ENCODE results near the gene PRSS57.

Gene PRSS57

GRCh38 chr19:718991-719512, 23.8 kb upstream of the PRSS57 start:
- Histone ChIP-seq H3K79me2 (ENCODE audit: low read length) (no peaks in the 10 kb centered on the region), H3K36me3 (replicated peaks; ENCODE audit: low read depth, low read length) (no peaks in the 10 kb centered on the region), H3K4me1 (ENCODE audit: low read length) (peaks cover 35% of the 10 kb centered on the region), H3K4me2 (ENCODE audit: low read length) (peak overlapping the region; percentile 64), H4K20me1 (ENCODE audit: insufficient read depth, low read length) (no peaks in the 10 kb centered on the region), H3K27ac (ENCODE audit: low read length) (no peak overlapping the region), H3K9ac (ENCODE audit: low read length) (no peak overlapping the region), H3K27me3 (ENCODE audit: low read depth, low read length) (0 out of 2 replicates have a peak, but pooled peaks cover 7% of the 10 kb centered on the region), H3K9me3 (ENCODE audit: insufficient read depth, low read length) (no peaks in the 10 kb centered on the region), H3K4me3 (ENCODE audit: low read length) (no peak overlapping the region), H2AFZ (ENCODE audit: low read depth, low read length) (no peak overlapping the region)
- no peak for TF ChIP-seq CTCF (IDR thresholded peaks at IDR 0.05; ENCODE audit: low read depth, low read length)
- no peak for TF ChIP-seq EZH2phosphoT487 (IDR thresholded peaks at IDR 0.05; ENCODE audit: low read depth)

GRCh38 chr19:718251-718951, 23.1 kb upstream of the PRSS57 start:
- H3K27ac ChIP-seq (ENCODE audit: low read length): peak overlapping the region; percentile 49; the same call in 1 of the 2 replicates
- H3K9ac ChIP-seq (ENCODE audit: low read length): peak overlapping the region; percentile 28; the same call in 1 of the 2 replicates
- H3K4me2 ChIP-seq (ENCODE audit: low read length): peak overlapping the region; percentile 64

GRCh38 chr19:715347-715746, 20.1 kb upstream of the PRSS57 start:
- H3K9ac ChIP-seq (ENCODE audit: low read length): no peak overlapping the region

More at GRCh38 chr19:718251-718951, 23.1 kb upstream of the PRSS57 start:
- TF ChIP-seq EZH2phosphoT487 (IDR thresholded peaks at IDR 0.05; ENCODE audit: low read depth): no peak
- no peak for TF ChIP-seq CTCF (IDR thresholded peaks at IDR 0.05; ENCODE audit: low read depth, low read length)
- Histone ChIP-seq H3K79me2 (ENCODE audit: low read length) (no peaks in the 10 kb centered on the region), H3K4me3 (ENCODE audit: low read length) (peak overlapping the region; percentile 34), H3K9me3 (ENCODE audit: insufficient read depth, low read length) (no peaks in the 10 kb centered on the region), H3K27me3 (ENCODE audit: low read depth, low read length) (0 out of 2 replicates have a peak, but pooled peaks cover 2% of the 10 kb centered on the region), H3K36me3 (replicated peaks; ENCODE audit: low read depth, low read length) (no peaks in the 10 kb centered on the region), H4K20me1 (ENCODE audit: insufficient read depth, low read length) (no peaks in the 10 kb centered on the region), H2AFZ (ENCODE audit: low read depth, low read length) (peak overlapping the region; percentile 47; the same call in 1 of the 2 replicates), H3K4me1 (ENCODE audit: low read length) (peaks cover 29% of the 10 kb centered on the region)

GRCh38 chr19:711254-711653, 16.0 kb upstream of the PRSS57 start:
- H3K27me3 ChIP-seq (ENCODE audit: low read depth, low read length): no peaks in the 10 kb centered on the region
- no peak overlapping the region for H3K9ac ChIP-seq (ENCODE audit: low read length)
- no peaks in the 10 kb centered on the region for H3K9me3 ChIP-seq (ENCODE audit: insufficient read depth, low read length)
- no peaks in the 10 kb centered on the region for H3K36me3 ChIP-seq (replicated peaks; ENCODE audit: low read depth, low read length)
- no peak for TF ChIP-seq EZH2phosphoT487 (IDR thresholded peaks at IDR 0.05; ENCODE audit: low read depth)
- no peak for TF ChIP-seq CTCF (IDR thresholded peaks at IDR 0.05; ENCODE audit: low read depth, low read length)
- H4K20me1 ChIP-seq (ENCODE audit: insufficient read depth, low read length): no peaks in the 10 kb centered on the region
- H3K4me2 ChIP-seq (ENCODE audit: low read length): no peak overlapping the region
- no peak overlapping the region for H3K4me3 ChIP-seq (ENCODE audit: low read length)
- no peaks in the 10 kb centered on the region for H3K79me2 ChIP-seq (ENCODE audit: low read length)
- H3K4me1 ChIP-seq (ENCODE audit: low read length): no peaks in the 10 kb centered on the region
- H2AFZ ChIP-seq (ENCODE audit: low read depth, low read length): no peak overlapping the region
- H3K27ac ChIP-seq (ENCODE audit: low read length): no peak overlapping the region

More at GRCh38 chr19:715347-715746, 20.1 kb upstream of the PRSS57 start:
- no peaks in the 10 kb centered on the region for H3K27me3 ChIP-seq (ENCODE audit: low read depth, low read length)
- H3K79me2 ChIP-seq (ENCODE audit: low read length): no peaks in the 10 kb centered on the region
- H3K4me3 ChIP-seq (ENCODE audit: low read length): no peak overlapping the region
- H3K36me3 ChIP-seq (replicated peaks; ENCODE audit: low read depth, low read length): no peaks in the 10 kb centered on the region
- H3K4me2 ChIP-seq (ENCODE audit: low read length): no peak overlapping the region
- no peak overlapping the region for H3K27ac ChIP-seq (ENCODE audit: low read length)
- peaks cover 16% of the 10 kb centered on the region for H3K4me1 ChIP-seq (ENCODE audit: low read length)
- H3K9me3 ChIP-seq (ENCODE audit: insufficient read depth, low read length): no peaks in the 10 kb centered on the region
- no peak for TF ChIP-seq EZH2phosphoT487 (IDR thresholded peaks at IDR 0.05; ENCODE audit: low read depth)
- no peaks in the 10 kb centered on the region for H4K20me1 ChIP-seq (ENCODE audit: insufficient read depth, low read length)
- no peak overlapping the region for H2AFZ ChIP-seq (ENCODE audit: low read depth, low read length)

All from OCI-LY3 (cell line).